Medulla oblongata (tissue), 1 donor: ENCODE measurements around the gene EN2.

Experiments
- DNase-seq: peaks from one replicate; pipeline ENCODE4 v3.0.0-alpha.2; 2015; ENCODE audit errors: extremely low spot score

Gene EN2

GRCh38 chr7:155486783-155487508 lies 29.0 kb downstream of the EN2 start:
- DNase-seq = no peak

GRCh38 chr7:155487509-155488482 lies 29.9 kb downstream of the EN2 start:
- DNase-seq = no peak

GRCh38 chr7:155488483-155489127 lies 30.7 kb downstream of the EN2 start:
- DNase-seq = no peak

- DNase-seq = no peak
These were observed 31.4 kb downstream of the EN2 start for GRCh38 chr7:155489158-155489840.

- no peak for DNase-seq
These were observed 32.1 kb downstream of the EN2 start for GRCh38 chr7:155489862-155490696.

- DNase-seq = peak; percentile 29
These were observed 33.0 kb downstream of the EN2 start for GRCh38 chr7:155490697-155491628.

- DNase-seq = no peak
These were observed 33.9 kb downstream of the EN2 start for GRCh38 chr7:155491812-155492211.

GRCh38 chr7:155493744-155494538 lies 36.0 kb downstream of the EN2 start:
- no peak for DNase-seq

GRCh38 chr7:155494551-155494950 lies 36.6 kb downstream of the EN2 start:
- DNase-seq = no peak

GRCh38 chr7:155495440-155496248 lies 37.7 kb downstream of the EN2 start:
- DNase-seq = no peak

GRCh38 chr7:155496267-155497005 lies 38.5 kb downstream of the EN2 start:
- DNase-seq = no peak

- no peak for DNase-seq
These were observed 39.4 kb downstream of the EN2 start for GRCh38 chr7:155497149-155497901.

GRCh38 chr7:155505422-155505793 lies 47.5 kb downstream of the EN2 start:
- no peak for DNase-seq

- no peak for DNase-seq
These were observed 49.0 kb downstream of the EN2 start for GRCh38 chr7:155506854-155507337.

- DNase-seq = no peak
These were observed 49.6 kb downstream of the EN2 start for GRCh38 chr7:155507576-155507975.
